ENCODE results near the gene GALNTL6.

GALNTL6 gene

GRCh38 chr4:171985129-171985528 lies 171.9 kb downstream of the GALNTL6 start:
- no peak for DNase-seq (ENCODE audit: extremely low read depth in 1 of 2, low read depth in 1 of 2)

GRCh38 chr4:171993247-171993646 lies 180.0 kb downstream of the GALNTL6 start:
- DNase-seq (ENCODE audit: extremely low read depth in 1 of 2, low read depth in 1 of 2) = no peak

- DNase-seq (ENCODE audit: extremely low read depth in 1 of 2, low read depth in 1 of 2) = no peak
Observed at GRCh38 chr4:172007889-172008288, 194.7 kb downstream of the GALNTL6 start.

- DNase-seq (ENCODE audit: extremely low read depth in 1 of 2, low read depth in 1 of 2) = no peak
Observed at GRCh38 chr4:172009446-172010230, 196.4 kb downstream of the GALNTL6 start.

- no peak for DNase-seq (ENCODE audit: extremely low read depth in 1 of 2, low read depth in 1 of 2)
Observed at GRCh38 chr4:172011196-172011595, 198.0 kb downstream of the GALNTL6 start.

DNA sequence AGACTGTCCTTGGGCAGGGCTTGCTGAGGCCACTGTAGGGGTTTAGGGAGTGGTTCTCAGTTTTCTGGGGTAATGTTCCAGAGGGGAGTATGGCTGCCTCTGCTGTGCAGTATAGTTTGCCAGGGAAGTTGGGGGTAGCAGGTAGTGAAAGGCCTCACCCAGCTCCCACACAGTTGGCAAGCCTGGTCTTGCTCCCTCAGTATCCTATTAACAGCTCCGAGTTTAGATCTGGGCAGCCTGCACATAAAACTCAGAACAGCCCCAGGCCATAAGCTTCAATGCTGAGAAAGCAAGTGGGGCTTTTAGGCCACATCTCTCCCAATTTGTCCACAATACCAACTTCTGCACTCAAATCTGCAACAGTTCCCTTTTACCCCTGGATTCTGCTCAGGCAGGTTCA lies 205.2 kb downstream of the GALNTL6 start:
- DNase-seq (ENCODE audit: extremely low read depth in 1 of 2, low read depth in 1 of 2) = no peak

DNA sequence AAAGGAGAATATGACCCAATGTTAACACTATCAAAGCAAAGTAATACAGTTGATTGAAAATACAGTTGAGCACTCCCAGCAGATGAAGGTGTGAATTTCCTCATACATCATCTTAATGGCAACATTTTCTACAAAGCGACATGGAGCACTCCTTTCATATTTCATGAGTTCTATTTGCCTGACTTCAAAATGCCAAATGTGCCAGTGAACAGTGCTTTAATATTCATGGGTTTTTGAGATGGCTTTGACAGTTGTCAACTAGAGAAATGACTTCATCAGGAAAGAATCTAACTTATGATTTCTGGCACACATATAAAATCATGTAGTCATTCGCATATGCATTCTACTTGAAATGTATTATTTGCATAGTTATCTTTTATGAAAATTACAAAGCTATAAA lies 222.4 kb downstream of the GALNTL6 start:
- DNase-seq (ENCODE audit: extremely low read depth in 1 of 2, low read depth in 1 of 2) = no peak

DNA sequence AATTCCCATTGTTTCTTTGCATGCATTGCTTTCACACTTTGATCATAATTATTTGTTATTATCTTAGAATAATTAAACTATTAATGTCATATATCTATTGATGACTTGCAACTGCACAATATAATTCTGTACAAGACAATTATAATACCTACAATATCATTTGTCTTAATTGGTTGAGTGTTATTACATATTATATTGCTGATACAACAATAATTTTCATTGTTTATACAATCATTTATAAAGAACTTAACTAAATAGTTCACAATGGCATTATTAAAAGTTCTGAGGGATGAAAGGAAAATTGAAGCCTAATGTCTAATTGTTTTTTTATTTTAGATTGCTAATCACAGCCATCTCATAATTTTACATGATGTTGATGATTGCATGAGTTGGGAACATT lies 227.6 kb downstream of the GALNTL6 start:
- DNase-seq (ENCODE audit: extremely low read depth in 1 of 2, low read depth in 1 of 2) = no peak

- DNase-seq (ENCODE audit: extremely low read depth in 1 of 2, low read depth in 1 of 2) = no peak
Observed at GRCh38 chr4:172042714-172043114, 229.5 kb downstream of the GALNTL6 start.

- DNase-seq (ENCODE audit: extremely low read depth in 1 of 2, low read depth in 1 of 2) = no peak
Observed at GRCh38 chr4:172045981-172046380, 232.8 kb downstream of the GALNTL6 start.

- no peak for DNase-seq (ENCODE audit: extremely low read depth in 1 of 2, low read depth in 1 of 2)
Observed at GRCh38 chr4:172048666-172049065, 235.5 kb downstream of the GALNTL6 start.

- no peak for DNase-seq (ENCODE audit: extremely low read depth in 1 of 2, low read depth in 1 of 2)
Observed at GRCh38 chr4:172050911-172051310, 237.7 kb downstream of the GALNTL6 start.

GRCh38 chr4:172055046-172055445 lies 241.8 kb downstream of the GALNTL6 start:
- DNase-seq (ENCODE audit: extremely low read depth in 1 of 2, low read depth in 1 of 2) = no peak

GRCh38 chr4:172055498-172055897 lies 242.3 kb downstream of the GALNTL6 start:
- DNase-seq (ENCODE audit: extremely low read depth in 1 of 2, low read depth in 1 of 2) = no peak

DNA sequence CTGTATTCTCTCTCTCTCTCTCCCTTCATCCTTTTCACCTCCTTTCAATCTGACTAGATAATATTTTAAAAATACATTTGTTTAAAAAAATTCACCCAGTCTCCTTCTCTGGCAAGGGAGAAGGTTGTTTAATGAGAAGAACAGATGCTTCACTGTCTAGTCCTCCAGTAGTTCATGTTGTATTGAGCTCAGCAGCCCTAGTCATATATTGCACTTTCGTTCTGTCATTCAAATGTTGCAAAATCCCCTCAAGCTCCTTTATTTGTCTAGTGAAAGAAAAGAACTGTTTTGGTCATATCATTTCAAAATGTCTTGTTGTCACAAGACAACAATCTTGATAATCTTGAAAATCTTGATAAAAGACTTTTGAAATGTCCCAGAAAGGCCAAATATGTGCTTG lies 248.0 kb downstream of the GALNTL6 start:
- no peak for DNase-seq (ENCODE audit: extremely low read depth in 1 of 2, low read depth in 1 of 2)

GRCh38 chr4:172068506-172068905 lies 255.3 kb downstream of the GALNTL6 start:
- DNase-seq (ENCODE audit: extremely low read depth in 1 of 2, low read depth in 1 of 2) = no peak

DNA sequence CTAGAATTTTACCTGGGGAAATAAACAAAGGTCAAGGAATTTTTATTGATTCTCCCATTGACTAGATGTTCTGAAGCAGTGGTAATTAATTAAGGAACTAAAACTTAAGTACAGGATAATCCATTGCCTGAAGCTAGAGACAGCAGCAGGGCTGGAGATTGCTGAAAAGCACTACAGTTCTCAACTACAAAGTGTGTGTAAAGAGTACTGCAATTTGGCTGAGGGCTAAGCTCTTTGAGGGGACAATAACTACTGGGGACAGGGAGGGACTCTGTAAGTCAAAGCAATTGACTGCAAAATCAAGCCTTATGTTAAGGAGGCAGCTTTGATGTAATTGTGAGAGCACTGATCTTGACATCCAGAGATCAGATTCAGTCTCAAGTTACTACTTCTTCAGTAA lies 260.4 kb downstream of the GALNTL6 start:
- DNase-seq (ENCODE audit: extremely low read depth in 1 of 2, low read depth in 1 of 2) = no peak

GRCh38 chr4:172083272-172083671 lies 270.1 kb downstream of the GALNTL6 start:
- no peak for DNase-seq (ENCODE audit: extremely low read depth in 1 of 2, low read depth in 1 of 2)

DNA sequence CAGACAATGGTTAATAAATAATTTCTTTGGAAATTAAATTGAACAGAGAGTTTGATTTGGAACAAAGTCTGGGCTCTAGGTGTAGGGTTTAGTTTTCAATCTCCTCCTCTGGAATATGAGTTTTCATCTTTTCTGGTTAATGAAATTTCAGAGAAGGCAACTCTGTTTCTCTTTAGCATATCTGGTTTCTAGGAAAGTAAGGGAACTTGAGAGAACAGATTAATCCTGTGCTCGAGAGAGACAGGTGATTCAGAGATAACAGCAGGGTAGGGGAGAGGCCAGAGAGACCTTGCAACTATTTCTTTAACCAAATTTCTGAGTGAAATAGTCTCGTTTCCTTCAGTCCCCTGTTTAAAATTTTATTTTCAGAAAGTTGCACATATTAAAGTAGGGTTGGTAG lies 275.4 kb downstream of the GALNTL6 start:
- no peak for DNase-seq (ENCODE audit: extremely low read depth in 1 of 2, low read depth in 1 of 2)

DNA sequence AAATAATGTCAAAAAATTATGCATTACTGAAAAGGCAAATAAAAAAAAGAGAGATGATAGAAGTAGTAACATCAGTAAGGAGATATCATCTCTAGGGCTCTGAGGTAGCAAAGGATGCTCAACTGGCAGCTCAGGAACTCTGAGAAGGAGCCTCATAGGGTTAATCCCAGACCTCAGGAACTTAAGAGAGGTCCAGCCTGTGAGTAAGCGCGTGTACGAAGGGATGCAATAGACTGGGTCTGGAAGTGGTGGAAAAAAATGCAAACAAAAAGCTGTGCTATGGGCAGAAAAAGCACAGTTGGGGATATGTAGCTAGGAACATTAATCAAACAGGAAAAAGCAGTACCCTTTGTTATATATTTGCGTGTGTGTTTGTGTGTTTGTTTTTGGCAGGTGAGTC lies 282.0 kb downstream of the GALNTL6 start:
- no peak for DNase-seq (ENCODE audit: extremely low read depth in 1 of 2, low read depth in 1 of 2)

GRCh38 chr4:172096786-172097185 lies 283.6 kb downstream of the GALNTL6 start:
- no peak for DNase-seq (ENCODE audit: extremely low read depth in 1 of 2, low read depth in 1 of 2)

DNA sequence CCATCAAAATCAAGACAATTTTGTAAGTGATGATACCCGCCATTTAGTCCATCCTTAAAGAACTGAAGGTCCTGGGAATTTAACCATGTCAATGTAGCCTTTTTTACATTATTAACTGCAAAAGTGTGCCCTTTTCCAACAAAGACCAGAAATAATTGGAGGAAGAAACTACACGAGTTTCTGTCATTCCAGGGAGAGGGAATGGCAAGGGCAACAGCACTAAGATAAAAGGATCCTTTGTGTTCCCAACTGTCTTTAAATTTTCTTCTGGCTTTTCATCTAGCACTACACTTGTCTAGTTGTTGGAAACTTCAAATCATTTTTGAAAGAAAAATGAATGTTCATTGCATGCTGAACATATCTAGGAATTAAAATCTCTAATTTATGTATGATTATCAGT lies 286.2 kb downstream of the GALNTL6 start:
- DNase-seq (ENCODE audit: extremely low read depth in 1 of 2, low read depth in 1 of 2) = no peak

DNA sequence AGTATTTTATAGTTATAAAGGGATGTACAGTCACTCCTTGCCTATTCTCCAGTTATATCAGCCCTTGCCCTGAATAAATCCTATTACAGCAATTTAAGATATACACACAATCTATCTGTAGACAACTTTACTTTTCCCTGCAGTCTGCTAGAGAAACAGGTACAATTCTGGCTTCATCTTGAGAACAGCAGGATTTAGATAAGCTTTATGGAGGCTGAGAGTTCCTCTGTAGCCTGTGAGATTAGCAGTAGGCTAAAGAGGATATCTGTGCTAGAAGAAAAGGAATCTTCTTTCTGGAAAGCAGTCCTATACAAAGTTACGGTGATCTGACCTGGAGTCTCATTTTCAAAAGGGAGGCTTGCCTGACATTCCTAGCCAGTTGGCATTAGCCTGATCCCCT lies 290.3 kb downstream of the GALNTL6 start:
- DNase-seq (ENCODE audit: extremely low read depth in 1 of 2, low read depth in 1 of 2) = no peak

Data from stimulated activated CD8-positive, alpha-beta memory T cell treated with anti-CD3 and anti-CD28 coated beads, Interleukin-7, amount 100 ng/mL, for 48 hours (primary cell).